Stomach (tissue), 9 donors: Measurements from ENCODE around the gene PRKCH. TPM values are rescaled to one million over a fixed set of nuclear protein-coding genes. Genes with fewer than 3 reads are reported as not detected.

Experiments
- DNase-seq, 2 donors: peaks; one replicate each; pipeline versions ENCODE4 v3.0.0 to v3.0.0-alpha.2; 2013 to 2019
- H3K27ac ChIP-seq, 5 donors: fragments of 200-600 bp in 4 of 5; sonication (generic) in 4 of 5; one replicate each; pipeline ENCODE4 v1.5.1; 2013 to 2019; ENCODE audit warnings: mild to moderate bottlenecking in 1 of 5, moderate library complexity in 1 of 5
- H3K27me3 ChIP-seq, 3 donors: fragments of 200-600 bp; sonication (generic); one replicate each; pipeline ENCODE4 v1.5.1; 2017 to 2019; ENCODE audit warnings: mixed run types in 1 of 3
- H3K36me3 ChIP-seq, 4 donors: fragments of 200-600 bp; sonication (generic); 1 replicate in 3 of 4; 2 replicates in 1 of 4; pipeline ENCODE4 v1.5.1; 2016 to 2019
- H3K4me1 ChIP-seq, 4 donors: fragments of 200-600 bp; sonication (generic); one replicate each; pipeline ENCODE4 v1.5.1; 2016 to 2019
- H3K4me3 ChIP-seq, 4 donors: fragments of 200-600 bp; sonication (generic) in 3 of 4; one replicate each; pipeline ENCODE4 v1.5.1; 2016 to 2019; ENCODE audit warnings: mild to moderate bottlenecking in 1 of 4
- H3K9me3 ChIP-seq, 4 donors: fragments of 200-600 bp; sonication (generic); one replicate each; pipeline ENCODE4 v1.5.1; 2016 to 2019
- EP300 ChIP-seq: sonication (generic); formaldehyde crosslinking; IDR thresholded peaks from one replicate; pipeline ENCODE4 v1.6.1; 2017; ENCODE audit warnings: antibody characterized with exemption
- POLR2A ChIP-seq, 4 donors: fragments of 450-650 bp; IDR thresholded peaks; one replicate each; pipeline ENCODE4 v1.6.1; 2016; ENCODE audit warnings: antibody characterized with exemption in 4 of 4, control low read depth in 2 of 4, mild to moderate bottlenecking in 1 of 4, moderate library complexity in 1 of 4
- POLR2AphosphoS5 ChIP-seq, 3 donors: sonication (generic); formaldehyde crosslinking; IDR thresholded peaks; one replicate each; pipeline ENCODE4 v1.6.1; 2016; ENCODE audit warnings: antibody characterized with exemption in 3 of 3
- WGBS, 5 donors: extraction: QIAGEN DNeasy Blood & Tissue Kit in 3 of 5; methylation state at CpG; one replicate each; pipeline versions ENCODE4 v1.1.5 to v1.1.7; 2013 to 2018; 5-methylcytosine and 5-hydroxymethylcytosine counted together
- intact Hi-C: fragments of 100-400 bp; cut with DNase I; formaldehyde crosslinking; loops from one replicate; pipeline ENCODE4 v1.15.1; 2023; ENCODE audit warnings: low total_unique reads
- polyA plus RNA-seq, 3 donors: library from polyadenylated mRNA; stranded (reverse); fragments of 200-250 nt; gene quantifications; one replicate each; pipeline ENCODE4 v1.2.3, GENCODE V29; 2013
- total RNA-seq, 5 donors: library from RNA; depleted of rRNA; stranded (reverse); fragments of >200 nt; gene quantifications; one replicate each; pipeline versions ENCODE4 v1.1.0 to v1.2.3, GENCODE V29; 2014 to 2016
- TF ChIP-seq, protein P1 (sequence below), 7 experiments: fragments of 450-650 bp in 4 of 7; fragments of 200-600 bp in 3 of 7; sonication (generic) in 3 of 7; IDR thresholded peaks; one replicate each; pipeline ENCODE4 v1.5.1; 2016 to 2019; ENCODE audit warnings: antibody characterized with exemption in 7 of 7, control low read depth in 2 of 7, mild to moderate bottlenecking in 1 of 7
- donor health status: healthy with polysubstance abuse.
- donor health status: Bipolar disorder and iron deficiency.
- donor health status: healthy.

The PRKCH gene
- total and polyA plus RNA-seq, 8 donors: 5.5 to 84.0 (median 14.7) TPM

DNA sequence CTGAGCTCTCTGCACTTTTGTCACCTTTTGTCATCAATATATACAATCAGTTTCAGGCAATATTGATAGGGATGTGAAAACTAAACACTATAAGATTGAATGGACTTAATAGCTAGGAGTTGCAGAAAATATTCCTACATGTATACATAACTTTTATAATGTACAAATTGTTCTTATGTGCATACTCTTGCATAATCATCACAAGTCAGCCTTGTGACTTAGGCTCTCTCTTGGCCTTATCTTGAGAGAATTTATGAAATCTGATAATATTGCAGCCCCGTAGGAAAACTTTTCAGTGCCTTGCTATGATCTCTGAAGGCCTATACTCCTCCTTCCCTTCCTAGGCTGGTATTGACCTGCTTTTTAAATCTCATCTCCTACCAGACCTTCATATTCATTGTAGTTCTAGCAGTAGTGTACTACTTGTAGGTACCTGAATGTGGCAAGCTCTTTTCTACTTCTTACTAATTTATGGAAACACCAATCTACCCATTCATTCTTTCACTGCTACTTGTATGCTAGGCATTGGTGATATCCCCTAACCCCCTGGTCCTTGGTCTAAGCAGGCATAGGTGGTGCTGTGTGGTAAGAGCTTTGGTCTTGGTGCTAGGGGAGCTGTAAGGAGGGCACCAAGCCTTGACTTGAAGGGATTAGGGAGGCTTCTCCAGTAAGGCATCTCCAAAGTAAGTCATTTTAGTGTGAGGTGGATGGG is 100.0 kb downstream of the PRKCH start:
- no peak overlapping the region for H3K4me3 ChIP-seq
- DNase-seq: no peak
- peaks cover 0 to 16% (median 9%) of the 10 kb centered on the region in 4 donors for H3K4me1 ChIP-seq
- H3K27me3 ChIP-seq: no peaks in the 10 kb centered on the region
- H3K9me3 ChIP-seq: no peaks in the 10 kb centered on the region
- no peak for TF ChIP-seq POLR2AphosphoS5 (IDR thresholded peaks at IDR 0.05)
- no peak for TF ChIP-seq EP300
- TF ChIP-seq, protein P1, sequence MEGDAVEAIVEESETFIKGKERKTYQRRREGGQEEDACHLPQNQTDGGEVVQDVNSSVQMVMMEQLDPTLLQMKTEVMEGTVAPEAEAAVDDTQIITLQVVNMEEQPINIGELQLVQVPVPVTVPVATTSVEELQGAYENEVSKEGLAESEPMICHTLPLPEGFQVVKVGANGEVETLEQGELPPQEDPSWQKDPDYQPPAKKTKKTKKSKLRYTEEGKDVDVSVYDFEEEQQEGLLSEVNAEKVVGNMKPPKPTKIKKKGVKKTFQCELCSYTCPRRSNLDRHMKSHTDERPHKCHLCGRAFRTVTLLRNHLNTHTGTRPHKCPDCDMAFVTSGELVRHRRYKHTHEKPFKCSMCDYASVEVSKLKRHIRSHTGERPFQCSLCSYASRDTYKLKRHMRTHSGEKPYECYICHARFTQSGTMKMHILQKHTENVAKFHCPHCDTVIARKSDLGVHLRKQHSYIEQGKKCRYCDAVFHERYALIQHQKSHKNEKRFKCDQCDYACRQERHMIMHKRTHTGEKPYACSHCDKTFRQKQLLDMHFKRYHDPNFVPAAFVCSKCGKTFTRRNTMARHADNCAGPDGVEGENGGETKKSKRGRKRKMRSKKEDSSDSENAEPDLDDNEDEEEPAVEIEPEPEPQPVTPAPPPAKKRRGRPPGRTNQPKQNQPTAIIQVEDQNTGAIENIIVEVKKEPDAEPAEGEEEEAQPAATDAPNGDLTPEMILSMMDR (IDR thresholded peaks at IDR 0.05): no peak
- no peak for TF ChIP-seq POLR2A (IDR thresholded peaks at IDR 0.05)
- no peak overlapping the region for H3K27ac ChIP-seq
- intact Hi-C loops: no loop called here
- no peaks in the 10 kb centered on the region for H3K36me3 ChIP-seq
- WGBS, 5 donors: 56 to 88% (median 72%) methylated on average over 1 of the region's 1 CpG

GRCh38 chr14:61426048-61426447 is 104.7 kb downstream of the PRKCH start:
- intact Hi-C loops: no loop called here
- 41 to 76% (median 51%) methylated on average over 1 of the region's 1 CpG for WGBS, 5 donors
- Histone ChIP-seq H3K4me3 (no peak overlapping the region), H3K27ac (peak overlapping the region in 1 of 5 donors; percentile 26), H3K27me3 (no peaks in the 10 kb centered on the region), H3K4me1 (peaks cover 0 to 2% (median 0%) of the 10 kb centered on the region in 4 donors), H3K36me3 (no peaks in the 10 kb centered on the region), H3K9me3 (no peaks in the 10 kb centered on the region)
- peak in 1 of 2 donors; percentile 73 for DNase-seq
- TF ChIP-seq, protein P1 (IDR thresholded peaks at IDR 0.05): no peak
- TF ChIP-seq EP300: no peak
- no peak for TF ChIP-seq POLR2A (IDR thresholded peaks at IDR 0.05)
- no peak for TF ChIP-seq POLR2AphosphoS5 (IDR thresholded peaks at IDR 0.05)

GRCh38 chr14:61428261-61428660 is 106.9 kb downstream of the PRKCH start:
- H3K9me3 ChIP-seq: no peaks in the 10 kb centered on the region
- DNase-seq: no peak
- TF ChIP-seq, protein P1 (IDR thresholded peaks at IDR 0.05): no peak
- TF ChIP-seq POLR2AphosphoS5 (IDR thresholded peaks at IDR 0.05) (no peak), EP300 (no peak), POLR2A (IDR thresholded peaks at IDR 0.05) (no peak)
- H3K4me3 ChIP-seq: no peak overlapping the region
- no peak overlapping the region for H3K27ac ChIP-seq
- WGBS, 5 donors: 49 to 86% (median 81%) methylated on average over 2 of the region's 2 CpGs
- no peaks in the 10 kb centered on the region for H3K27me3 ChIP-seq
- intact Hi-C loops: no loop called here
- H3K36me3 ChIP-seq: no peaks in the 10 kb centered on the region
- H3K4me1 ChIP-seq: no peaks in the 10 kb centered on the region

- no peak for DNase-seq
- Histone ChIP-seq H3K36me3 (no peaks in the 10 kb centered on the region), H3K4me1 (no peaks in the 10 kb centered on the region), H3K4me3 (no peak overlapping the region), H3K27ac (no peak overlapping the region), H3K9me3 (no peaks in the 10 kb centered on the region), H3K27me3 (no peaks in the 10 kb centered on the region)
- intact Hi-C loops: no loop called here
- 71 to 84% (median 79%) methylated on average over 2 of the region's 2 CpGs for WGBS, 5 donors
- TF ChIP-seq POLR2A (IDR thresholded peaks at IDR 0.05): no peak
- TF ChIP-seq POLR2AphosphoS5 (IDR thresholded peaks at IDR 0.05): no peak
- no peak for TF ChIP-seq EP300
- TF ChIP-seq, protein P1 (IDR thresholded peaks at IDR 0.05): no peak
Observed at GRCh38 chr14:61429316-61429715, 107.9 kb downstream of the PRKCH start.
